Lower lobe of right lung (tissue), 2 donors: Measurements from ENCODE around the gene GSTT2. TPM values are rescaled to one million over a fixed set of nuclear protein-coding genes. Genes with fewer than 3 reads are reported as not detected.
"Not testable (repeated sequence)": the region's sequence is repeated elsewhere in the genome, so short reads cannot be mapped to it uniquely, and the experiment has no call there.

Source experiments
- ATAC-seq, 2 donors: fragments of 200-7000 bp; cut with Tn5 transposase; one replicate each; pipeline ENCODE4 v1.9.1; 2020 to 2022; ENCODE audit warnings: mild to moderate bottlenecking in 2 of 2, moderate library complexity in 2 of 2
- DNase-seq: peaks from one replicate; pipeline ENCODE4 v3.0.0-alpha.2; 2020
- H3K27ac ChIP-seq: fragments of 200-600 bp; one replicate; pipeline ENCODE4 v1.8.0; 2022
- H3K27me3 ChIP-seq: fragments of 200-600 bp; one replicate; pipeline ENCODE4 v1.8.0; 2022; ENCODE audit warnings: low read depth
- H3K36me3 ChIP-seq: fragments of 200-600 bp; one replicate; pipeline ENCODE4 v1.8.0; 2022; ENCODE audit warnings: mild to moderate bottlenecking
- H3K4me1 ChIP-seq: fragments of 200-600 bp; one replicate; pipeline ENCODE4 v1.8.0; 2022
- H3K4me3 ChIP-seq: fragments of 200-600 bp; one replicate; pipeline ENCODE4 v1.8.0; 2022; ENCODE audit warnings: mild to moderate bottlenecking
- H3K9me3 ChIP-seq: fragments of 200-600 bp; one replicate; pipeline ENCODE4 v1.8.0; 2022
- intact Hi-C: fragments of 100-400 bp; cut with DNase I; formaldehyde crosslinking; loops from one replicate; pipeline ENCODE4 v1.11.0; 2022
- total RNA-seq: library from RNA; stranded (reverse); fragmentation: NEBNext Ultra II Directional; extraction: Animal tissue kit (Norgen Biotek cat#: 25700); gene quantifications from one replicate; pipeline ENCODE4 v1.2.1, GENCODE V29; 2021
- TF ChIP-seq, protein P1 (sequence below): fragments of 200-600 bp; IDR thresholded peaks from one replicate; pipeline ENCODE4 v1.8.0; 2022; ENCODE audit warnings: antibody characterized with exemption, mild to moderate bottlenecking
- donor health status: DM: no; HTN: yes; CAD: no; lungs with severe emphysema.

GSTT2 gene
- total RNA-seq, 1 donor from 2014 or later, result 3.0 TPM

DNA sequence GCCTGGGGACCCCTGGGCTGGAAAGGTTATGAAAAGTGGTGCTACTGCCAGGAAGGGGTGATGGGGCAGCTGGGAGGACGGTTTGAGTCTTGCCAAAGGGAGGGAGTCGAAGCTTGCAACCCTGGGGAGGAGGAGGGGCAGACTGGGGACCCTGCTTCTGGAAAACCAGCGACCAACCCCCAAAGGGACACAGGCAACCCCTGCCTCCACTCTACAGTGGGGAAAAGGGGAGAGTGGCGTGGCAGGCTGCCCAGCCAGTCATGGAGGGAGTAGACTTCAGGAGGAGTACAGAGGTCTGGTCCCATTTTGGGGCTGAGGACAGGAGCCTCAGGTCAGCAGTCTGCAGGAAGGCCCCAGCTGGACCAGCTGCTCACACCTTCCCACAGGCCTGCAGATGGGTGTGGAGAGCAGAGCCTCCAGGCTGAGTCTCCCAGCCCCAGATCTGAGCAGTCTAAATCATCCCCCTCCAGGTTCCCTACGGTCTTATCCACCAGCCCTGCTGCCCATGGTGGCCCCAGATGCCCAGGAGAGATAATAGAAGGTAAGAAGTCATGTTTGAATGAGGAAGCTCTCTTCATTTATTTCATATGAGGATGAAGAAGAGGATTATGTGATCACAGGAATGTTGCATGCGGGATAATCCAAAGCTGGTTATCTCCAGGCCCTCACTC, 9.0 kb upstream of the GSTT2 start:
- no peaks in the 10 kb centered on the region for H3K9me3 ChIP-seq
- peaks cover 29% of the 10 kb centered on the region for H3K36me3 ChIP-seq
- intact Hi-C loops, result loop anchor here (10.0 kb wide), 1 partner anchor 46 kb away; no protein-coding TSS in a partner anchor
- DNase-seq (no peak), ATAC-seq (no peak)
- no peak overlapping the region for H3K4me3 ChIP-seq
- TF ChIP-seq, protein P1, sequence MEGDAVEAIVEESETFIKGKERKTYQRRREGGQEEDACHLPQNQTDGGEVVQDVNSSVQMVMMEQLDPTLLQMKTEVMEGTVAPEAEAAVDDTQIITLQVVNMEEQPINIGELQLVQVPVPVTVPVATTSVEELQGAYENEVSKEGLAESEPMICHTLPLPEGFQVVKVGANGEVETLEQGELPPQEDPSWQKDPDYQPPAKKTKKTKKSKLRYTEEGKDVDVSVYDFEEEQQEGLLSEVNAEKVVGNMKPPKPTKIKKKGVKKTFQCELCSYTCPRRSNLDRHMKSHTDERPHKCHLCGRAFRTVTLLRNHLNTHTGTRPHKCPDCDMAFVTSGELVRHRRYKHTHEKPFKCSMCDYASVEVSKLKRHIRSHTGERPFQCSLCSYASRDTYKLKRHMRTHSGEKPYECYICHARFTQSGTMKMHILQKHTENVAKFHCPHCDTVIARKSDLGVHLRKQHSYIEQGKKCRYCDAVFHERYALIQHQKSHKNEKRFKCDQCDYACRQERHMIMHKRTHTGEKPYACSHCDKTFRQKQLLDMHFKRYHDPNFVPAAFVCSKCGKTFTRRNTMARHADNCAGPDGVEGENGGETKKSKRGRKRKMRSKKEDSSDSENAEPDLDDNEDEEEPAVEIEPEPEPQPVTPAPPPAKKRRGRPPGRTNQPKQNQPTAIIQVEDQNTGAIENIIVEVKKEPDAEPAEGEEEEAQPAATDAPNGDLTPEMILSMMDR, result no peak
- no peaks in the 10 kb centered on the region for H3K27me3 ChIP-seq
- H3K4me1 ChIP-seq, result no peaks in the 10 kb centered on the region
- H3K27ac ChIP-seq, result no peak overlapping the region

DNA sequence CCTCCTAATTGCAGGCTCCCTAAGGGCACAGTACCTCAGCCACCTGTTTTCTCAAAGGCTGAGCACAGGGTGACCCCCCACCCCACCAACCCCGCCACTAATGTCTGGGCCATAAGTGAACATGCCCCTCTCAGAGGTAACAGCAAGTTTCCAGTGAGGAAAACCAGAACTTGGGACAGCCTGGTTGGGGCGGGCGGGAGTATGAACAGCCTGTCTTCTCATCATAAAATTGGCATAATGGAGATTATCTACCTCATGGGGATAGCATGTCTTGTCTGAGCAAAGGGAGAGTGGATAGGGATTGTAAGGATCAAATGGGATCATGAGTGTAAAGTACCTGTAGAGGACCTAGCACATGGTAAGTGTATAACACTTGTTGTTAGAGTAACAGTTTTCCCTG, 8.0 kb upstream of the GSTT2 start:
- ATAC-seq, H3K4me3 ChIP-seq, H3K27me3 ChIP-seq, H3K4me1 ChIP-seq, H3K27ac ChIP-seq, DNase-seq, H3K9me3 ChIP-seq: not testable (repeated sequence)
- intact Hi-C loops, result loop anchor here (10.0 kb wide), 1 partner anchor 47 kb away; no protein-coding TSS in a partner anchor
- peaks cover 29% of the 10 kb centered on the region for H3K36me3 ChIP-seq

DNA sequence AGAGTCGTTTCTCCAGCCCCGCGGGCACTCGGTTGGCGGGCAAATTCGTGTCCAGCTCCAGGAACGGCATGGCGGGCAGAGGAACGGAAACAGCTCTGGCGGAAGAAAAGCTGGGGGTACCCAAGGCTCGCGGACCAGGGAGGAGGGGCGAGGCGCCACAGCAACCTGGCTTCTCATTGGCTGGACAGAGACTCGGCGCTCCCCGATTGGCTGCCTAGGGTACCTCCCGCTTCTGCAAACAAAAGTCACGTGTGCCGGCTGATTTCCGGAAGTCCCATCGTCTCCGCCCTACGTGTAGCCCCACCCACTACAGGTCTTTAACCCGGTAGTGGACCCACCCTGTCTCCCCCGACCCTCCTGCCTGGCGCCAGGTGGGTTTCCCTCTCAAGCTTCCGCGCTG, 5.6 kb upstream of the GSTT2 start, which contains the start of gene DDT:
DDT (minus strand) TSS at position 97 of the 400 bp plus-strand sequence; CDS start at position 70, 27 bp downstream.
- not testable (repeated sequence) for DNase-seq, H3K27me3 ChIP-seq, H3K9me3 ChIP-seq, H3K4me1 ChIP-seq, H3K4me3 ChIP-seq, H3K27ac ChIP-seq
- ATAC-seq, result peak; percentile 97 to 99
- intact Hi-C loops, result loop anchor here (10.0 kb wide), 1 partner anchor 50 kb away; no protein-coding TSS in a partner anchor
- H3K36me3 ChIP-seq, result peaks cover 26% of the 10 kb centered on the region

GRCh38 chr22:23974836-23975352, 5.0 kb upstream of the GSTT2 start:
- DNase-seq, result peak; percentile 51

DNA sequence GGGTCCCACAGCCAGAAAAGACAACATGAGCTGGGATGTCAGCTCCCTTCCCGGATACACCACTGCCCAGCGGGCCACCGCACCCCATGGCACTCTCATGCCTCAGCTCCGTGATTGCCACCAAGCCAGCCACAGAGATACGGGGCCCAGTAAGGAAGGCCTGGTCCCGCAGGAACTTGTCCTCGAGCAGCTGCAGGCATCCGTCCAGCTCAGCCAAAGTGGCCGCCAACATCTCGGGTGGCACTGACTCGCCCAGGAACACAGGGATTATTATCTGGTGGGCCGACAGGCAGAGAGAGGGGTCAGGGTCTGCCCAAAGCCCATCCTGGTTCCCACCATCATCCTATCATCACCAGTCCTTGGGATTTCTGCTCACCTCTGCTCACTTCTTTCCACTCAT, 2.6 kb upstream of the GSTT2 start:
- not testable (repeated sequence) for DNase-seq, H3K4me1 ChIP-seq, H3K4me3 ChIP-seq, H3K27me3 ChIP-seq, H3K27ac ChIP-seq, H3K36me3 ChIP-seq, ATAC-seq, H3K9me3 ChIP-seq
- intact Hi-C loops, result loop anchor here (10.0 kb wide), 1 partner anchor 53 kb away; no protein-coding TSS in a partner anchor

More at GRCh38 chr22:23974836-23975352, 5.0 kb upstream of the GSTT2 start:
- not testable (repeated sequence) for H3K27me3 ChIP-seq, H3K4me3 ChIP-seq, H3K4me1 ChIP-seq, H3K27ac ChIP-seq, H3K9me3 ChIP-seq
- ATAC-seq, result peak; percentile 62 to 63
- H3K36me3 ChIP-seq, result peaks cover 21% of the 10 kb centered on the region
- intact Hi-C loops, result loop anchor here (10.0 kb wide), 1 partner anchor 50 kb away; no protein-coding TSS in a partner anchor

- H3K36me3 ChIP-seq, H3K27me3 ChIP-seq, DNase-seq, ATAC-seq, H3K4me1 ChIP-seq, H3K27ac ChIP-seq, intact Hi-C loops, H3K9me3 ChIP-seq: not testable (repeated sequence)
- H3K4me3 ChIP-seq, result peak overlapping the region; percentile 29
Observed at GRCh38 chr22:23980567-23980966, 633 bp downstream of the GSTT2 start.

GRCh38 chr22:23984430-23984829, 4.5 kb downstream of the GSTT2 start:
- no peak overlapping the region for H3K27ac ChIP-seq
- H3K9me3 ChIP-seq, result no peaks in the 10 kb centered on the region
- ATAC-seq (peak in 1 of 2 donors; percentile 45), DNase-seq (no peak)
- intact Hi-C loops, result no loop called here
- TF ChIP-seq, protein P1, result peak; percentile 70
- no peaks in the 10 kb centered on the region for H3K36me3 ChIP-seq
- no peaks in the 10 kb centered on the region for H3K4me1 ChIP-seq
- no peaks in the 10 kb centered on the region for H3K27me3 ChIP-seq
- no peak overlapping the region for H3K4me3 ChIP-seq

DNA sequence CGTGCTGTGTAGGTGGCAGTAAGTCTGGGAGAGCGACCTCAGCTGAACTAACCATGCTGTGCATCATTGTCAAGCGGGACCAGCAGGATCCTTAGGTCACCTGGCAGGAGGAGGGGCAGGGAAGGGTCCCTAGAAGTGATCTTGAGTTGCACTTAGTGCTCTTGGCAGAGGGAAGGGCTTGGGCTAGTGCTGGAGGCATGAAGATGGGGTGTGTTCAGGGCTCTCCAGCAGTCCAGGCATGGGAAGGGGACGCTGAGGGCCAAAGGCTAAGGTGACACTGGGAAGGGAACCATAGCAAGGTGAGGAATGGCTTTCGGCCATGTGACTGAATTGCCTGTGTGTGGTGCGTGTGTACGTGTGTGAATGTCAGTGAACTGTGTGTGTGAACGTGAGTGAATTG, 6.2 kb downstream of the GSTT2 start:
- H3K27me3 ChIP-seq, DNase-seq, intact Hi-C loops, H3K4me3 ChIP-seq, H3K27ac ChIP-seq, H3K4me1 ChIP-seq, H3K36me3 ChIP-seq, H3K9me3 ChIP-seq: not testable (repeated sequence)
- peak in 1 of 2 donors; percentile 63 for ATAC-seq

DNA sequence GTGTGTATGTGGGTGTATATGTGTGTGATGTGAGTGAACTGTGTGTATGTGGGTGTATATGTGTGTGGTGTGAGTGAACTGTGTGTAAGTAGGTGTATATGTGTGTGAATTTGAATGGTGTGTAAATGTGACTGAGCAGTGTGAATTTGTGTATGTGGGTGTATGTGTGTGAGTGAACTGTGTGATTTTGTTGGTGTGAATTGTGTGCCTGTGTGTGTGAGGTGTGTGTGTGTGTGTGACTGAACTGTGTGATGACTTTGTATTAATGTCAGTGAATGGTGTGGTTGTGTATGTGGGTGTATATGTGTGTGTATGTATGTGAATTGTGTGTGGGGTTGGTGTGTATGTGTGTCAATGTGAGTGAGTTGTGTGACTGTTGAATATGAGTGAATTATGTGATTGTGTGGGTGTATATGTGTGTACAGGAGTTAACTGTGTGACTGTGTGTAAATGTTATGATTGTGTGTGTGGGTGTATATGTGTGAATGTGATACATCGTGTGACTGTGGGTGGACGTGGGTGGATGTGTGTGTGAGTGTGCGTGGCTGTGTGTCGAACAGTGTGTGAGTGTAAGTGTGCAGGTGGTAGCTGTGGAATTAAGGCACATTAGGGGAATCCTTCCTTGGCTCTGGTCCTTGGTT, 6.7 kb downstream of the GSTT2 start:
- intact Hi-C loops, DNase-seq, ATAC-seq: not testable (repeated sequence)

GRCh38 chr22:23989583-23990244, 9.8 kb downstream of the GSTT2 start:
- H3K36me3 ChIP-seq, DNase-seq, H3K4me1 ChIP-seq, intact Hi-C loops, H3K4me3 ChIP-seq, H3K9me3 ChIP-seq, H3K27me3 ChIP-seq, H3K27ac ChIP-seq: not testable (repeated sequence)
- peak; percentile 41 to 50 for ATAC-seq

More for the DNA sequence above, 6.7 kb downstream of the GSTT2 start:
- H3K4me1 ChIP-seq, H3K36me3 ChIP-seq, H3K4me3 ChIP-seq, H3K27me3 ChIP-seq, H3K27ac ChIP-seq, H3K9me3 ChIP-seq: not testable (repeated sequence)

- DNase-seq, H3K27ac ChIP-seq, ATAC-seq, H3K27me3 ChIP-seq, H3K4me1 ChIP-seq, H3K9me3 ChIP-seq, H3K36me3 ChIP-seq, H3K4me3 ChIP-seq, intact Hi-C loops: not testable (repeated sequence)
Observed at GRCh38 chr22:23993080-23993479, 13.1 kb downstream of the GSTT2 start.
